Testis (tissue), 3 donors: ENCODE measurements around the gene CAPN5. TPM values are rescaled to one million over a fixed set of nuclear protein-coding genes. Genes with fewer than 3 reads are reported as not detected.

ENCODE experiments used
- DNase-seq: peaks from one replicate; pipeline ENCODE4 v3.0.0-alpha.2; 2019
- H3K27ac ChIP-seq, 2 donors: fragments of 200-600 bp; sonication (generic); one replicate each; pipeline ENCODE4 v1.5.1; 2019
- H3K27me3 ChIP-seq: fragments of 200-600 bp; sonication (generic); one replicate; pipeline ENCODE4 v1.5.1; 2019
- H3K36me3 ChIP-seq: fragments of 200-600 bp; sonication (generic); one replicate; pipeline ENCODE4 v1.5.1; 2017; ENCODE audit warnings: low read depth; ENCODE audit errors: missing control alignments
- H3K4me1 ChIP-seq: fragments of 200-600 bp; sonication (generic); one replicate; pipeline ENCODE4 v1.5.1; 2019
- H3K4me3 ChIP-seq, 2 donors: fragments of 200-600 bp; sonication (generic); one replicate each; pipeline ENCODE4 v1.5.1; 2017 to 2019
- H3K9me3 ChIP-seq: fragments of 200-600 bp; sonication (generic); one replicate; pipeline ENCODE4 v1.5.1; 2017
- CTCF ChIP-seq, 3 experiments: fragments of 450-650 bp in 2 of 3; fragments of 200-600 bp in 1 of 3; sonication (generic) in 1 of 3; IDR thresholded peaks; one replicate each; pipeline ENCODE4 v1.5.1; 2016 to 2019; ENCODE audit warnings: antibody characterized with exemption in 3 of 3, mild to moderate bottlenecking in 2 of 3, moderate library complexity in 1 of 3
- POLR2A ChIP-seq: fragments of 450-650 bp; IDR thresholded peaks from one replicate; pipeline ENCODE4 v1.6.1; 2017; ENCODE audit warnings: antibody characterized with exemption, mild to moderate bottlenecking, moderate library complexity
- WGBS, 2 donors: methylation state at CpG; one replicate each; pipeline ENCODE4 v1.1.5; 2018; 5-methylcytosine and 5-hydroxymethylcytosine counted together
- intact Hi-C: fragments of 100-400 bp; cut with DNase I; formaldehyde crosslinking; loops from one replicate; pipeline ENCODE4 v1.15.1; 2023; ENCODE audit warnings: low total_unique reads
- polyA plus RNA-seq: library from polyadenylated mRNA; stranded (reverse); fragments of 350-450 nt; fragmentation: Illumina TruSeq; extraction: RNeasy Lipid Tissue Mini Kit (QIAGEN cat#74804); gene quantifications from one replicate; pipeline ENCODE4 v1.2.3, GENCODE V29; 2014; ENCODE audit warnings: low read depth, low replicate concordance; ENCODE audit not compliant: insufficient read depth
- total RNA-seq, 2 donors: library from RNA; depleted of rRNA; stranded (reverse); fragments of >200 nt; gene quantifications; one replicate each; pipeline ENCODE4 v1.2.3, GENCODE V29; 2016

CAPN5 gene
- total and polyA plus RNA-seq, 3 donors from 2014 or later = 62.3 to 116 (median 102) TPM

GRCh38 chr11:77038029-77038824, 28.5 kb upstream of the CAPN5 start:
- Histone ChIP-seq H3K36me3 (no peaks in the 10 kb centered on the region), H3K27me3 (no peaks in the 10 kb centered on the region), H3K27ac (no peak overlapping the region), H3K4me1 (peaks cover 9% of the 10 kb centered on the region), H3K4me3 (no peak overlapping the region), H3K9me3 (no peaks in the 10 kb centered on the region)
- intact Hi-C loops = no loop called here
- no peak for DNase-seq
- 75 to 84% methylated on average over 10 of the region's 10 CpGs for WGBS, 2 donors
- TF ChIP-seq CTCF (IDR thresholded peaks at IDR 0.05) (no peak), POLR2A (no peak)

GRCh38 chr11:77038825-77039326, 27.9 kb upstream of the CAPN5 start:
- DNase-seq = no peak
- H3K9me3 ChIP-seq = no peaks in the 10 kb centered on the region
- H3K4me3 ChIP-seq = peak overlapping the region in 1 of 2 donors; percentile 50
- H3K27ac ChIP-seq = no peak overlapping the region
- H3K36me3 ChIP-seq = no peaks in the 10 kb centered on the region
- WGBS, 2 donors = 52 to 53% methylated on average over 16 of the region's 16 CpGs
- H3K4me1 ChIP-seq = peaks cover 9% of the 10 kb centered on the region
- no peaks in the 10 kb centered on the region for H3K27me3 ChIP-seq
- TF ChIP-seq POLR2A = no peak
- TF ChIP-seq CTCF (IDR thresholded peaks at IDR 0.05) = no peak
- intact Hi-C loops = no loop called here

GRCh38 chr11:77039491-77040400, 27.0 kb upstream of the CAPN5 start:
- TF ChIP-seq CTCF (IDR thresholded peaks at IDR 0.05) = peak; percentile 16 to 51 (median 49)
- TF ChIP-seq POLR2A = no peak
- intact Hi-C loops = no loop called here

GRCh38 chr11:77040401-77040777, 26.4 kb upstream of the CAPN5 start:
- DNase-seq = no peak
- Histone ChIP-seq H3K4me1 (peaks cover 9% of the 10 kb centered on the region), H3K36me3 (no peaks in the 10 kb centered on the region), H3K27ac (no peak overlapping the region), H3K9me3 (no peaks in the 10 kb centered on the region), H3K4me3 (peak overlapping the region; percentile 44 to 50), H3K27me3 (no peaks in the 10 kb centered on the region)
- intact Hi-C loops = no loop called here
- TF ChIP-seq POLR2A (no peak), CTCF (IDR thresholded peaks at IDR 0.05) (no peak)
- 66 to 67% methylated on average over 4 to 37 of the region's 37 CpGs for WGBS, 2 donors

More at GRCh38 chr11:77039491-77040400, 27.0 kb upstream of the CAPN5 start:
- WGBS, 2 donors = 10 to 17% methylated on average over 11 to 66 of the region's 109 CpGs
- no peaks in the 10 kb centered on the region for H3K9me3 ChIP-seq
- no peaks in the 10 kb centered on the region for H3K36me3 ChIP-seq
- peak overlapping the region; percentile 44 to 50 for H3K4me3 ChIP-seq
- H3K27me3 ChIP-seq = no peaks in the 10 kb centered on the region
- DNase-seq = peak; percentile 81
- H3K27ac ChIP-seq = no peak overlapping the region
- H3K4me1 ChIP-seq = peaks cover 9% of the 10 kb centered on the region
